Renal cortex interstitium (tissue), 11 donors: ENCODE results near the gene AFG1L. TPM values are rescaled to one million over a fixed set of nuclear protein-coding genes. Genes with fewer than 3 reads are reported as not detected.
"Not testable (repeated sequence)": the region's sequence is repeated elsewhere in the genome, so short reads cannot be mapped to it uniquely, and the experiment has no call there.

Experiments
- DNase-seq, 11 donors: peaks; one replicate each; pipeline ENCODE4 v3.0.0-alpha.2; 2013; ENCODE audit warnings: low read depth in 9 of 11, low spot score in 4 of 11; ENCODE audit errors: extremely low read depth in 1 of 11
- polyA plus RNA-seq, 3 donors: library from polyadenylated mRNA; unstranded; fragments of 120-200 nt; gene quantifications; one replicate each; pipeline ENCODE4 v1.2.1, GENCODE V29; 2013; ENCODE audit not compliant: insufficient read length in 3 of 3

Gene AFG1L
- polyA plus RNA-seq, 3 donors: 6.5 to 8.8 (median 8.2) TPM

- DNase-seq: peak in 9 of 11 donors; percentile 74 to 90 (median 85)
These were observed 264.4 kb downstream of the AFG1L start for GRCh38 chr6:108559097-108559883.

- DNase-seq: peak in 8 of 11 donors; percentile 78 to 92 (median 88)
These were observed 265.1 kb downstream of the AFG1L start for GRCh38 chr6:108559884-108560462.

- DNase-seq: peak in 8 of 11 donors; percentile 80 to 90 (median 84)
These were observed 265.8 kb downstream of the AFG1L start, which contains the start of gene FOXO3 for GRCh38 chr6:108560463-108561308. Gene FOXO3, plus strand, starts transcription at chr6:108560917. Its CDS starts 292 bp downstream, at chr6:108561209.

- DNase-seq: not testable (repeated sequence)
These were observed 266.4 kb downstream of the AFG1L start for GRCh38 chr6:108561309-108561647.

- DNase-seq: no peak
These were observed 267.1 kb downstream of the AFG1L start for GRCh38 chr6:108561742-108562502.

GRCh38 chr6:108562503-108562993 lies 267.7 kb downstream of the AFG1L start:
- DNase-seq: peak in 3 of 11 donors; percentile 44 to 70 (median 56)

GRCh38 chr6:108563292-108563691 lies 268.4 kb downstream of the AFG1L start:
- no peak for DNase-seq

- no peak for DNase-seq
These were observed 269.3 kb downstream of the AFG1L start for GRCh38 chr6:108564178-108564577.

- DNase-seq: no peak
These were observed 270.4 kb downstream of the AFG1L start for GRCh38 chr6:108565091-108565766.

GRCh38 chr6:108565893-108566292 lies 271.0 kb downstream of the AFG1L start:
- peak in 1 of 11 donors; percentile 31 for DNase-seq

- DNase-seq: no peak
These were observed 271.6 kb downstream of the AFG1L start for GRCh38 chr6:108566406-108566805.

- no peak for DNase-seq
These were observed 273.2 kb downstream of the AFG1L start for GRCh38 chr6:108568101-108568500.

- no peak for DNase-seq
These were observed 273.9 kb downstream of the AFG1L start for GRCh38 chr6:108568551-108569305.

GRCh38 chr6:108570517-108570916 lies 275.7 kb downstream of the AFG1L start:
- DNase-seq: no peak

- DNase-seq: no peak
These were observed 279.7 kb downstream of the AFG1L start for GRCh38 chr6:108574457-108575141.
